Measurements from ENCODE around the gene IGF1R. TPM values are rescaled to one million over a fixed set of nuclear protein-coding genes. Genes with fewer than 3 reads are reported as not detected.

Gene IGF1R
- total RNA-seq, 2 experiments from 2014 or later, result 7.1 to 7.7 TPM

- Mint-ChIP-seq H3K9me3 (no peaks in the 10 kb centered on the region), H3K4me1 (peaks cover 5% of the 10 kb centered on the region), H3K27me3 (no peaks in the 10 kb centered on the region), H3K27ac (no peak overlapping the region), H3K36me3 (ENCODE audit: low read depth) (no peaks in the 10 kb centered on the region), H3K4me3 (no peak overlapping the region)
- ChIA-PET POLR2A (no interaction called here), CTCF (no interaction called here)
- no peak for DNase-seq
Observed at GRCh38 chr15:98933406-98933805, 285.1 kb downstream of the IGF1R start.

- no peaks in the 10 kb centered on the region for H3K9me3 Mint-ChIP-seq
- POLR2A ChIA-PET, result no interaction called here
- DNase-seq, result no peak
- no peaks in the 10 kb centered on the region for H3K27me3 Mint-ChIP-seq
- CTCF ChIA-PET, result no interaction called here
- H3K4me1 Mint-ChIP-seq, result peaks cover 5% of the 10 kb centered on the region
- no peak overlapping the region for H3K4me3 Mint-ChIP-seq
- no peak overlapping the region for H3K27ac Mint-ChIP-seq
- H3K36me3 Mint-ChIP-seq (ENCODE audit: low read depth), result no peaks in the 10 kb centered on the region
Observed at GRCh38 chr15:98935736-98936135, 287.4 kb downstream of the IGF1R start.

- Mint-ChIP-seq H3K27me3 (no peaks in the 10 kb centered on the region), H3K4me3 (no peak overlapping the region), H3K27ac (no peak overlapping the region), H3K4me1 (peaks cover 5% of the 10 kb centered on the region), H3K36me3 (ENCODE audit: low read depth) (no peaks in the 10 kb centered on the region), H3K9me3 (no peaks in the 10 kb centered on the region)
- ChIA-PET CTCF (no interaction called here), POLR2A (no interaction called here)
- no peak for DNase-seq
Observed at GRCh38 chr15:98937413-98938104, 289.2 kb downstream of the IGF1R start.

- H3K27me3 Mint-ChIP-seq, result no peaks in the 10 kb centered on the region
- no peaks in the 10 kb centered on the region for H3K9me3 Mint-ChIP-seq
- no peaks in the 10 kb centered on the region for H3K36me3 Mint-ChIP-seq (ENCODE audit: low read depth)
- DNase-seq, result no peak
- ChIA-PET CTCF (no interaction called here), POLR2A (no interaction called here)
- no peak overlapping the region for H3K4me3 Mint-ChIP-seq
- peaks cover 5% of the 10 kb centered on the region for H3K4me1 Mint-ChIP-seq
- H3K27ac Mint-ChIP-seq, result no peak overlapping the region
Observed at GRCh38 chr15:98938105-98938417, 289.7 kb downstream of the IGF1R start.

GRCh38 chr15:98938799-98939198, 290.5 kb downstream of the IGF1R start:
- Mint-ChIP-seq H3K27me3 (no peaks in the 10 kb centered on the region), H3K9me3 (no peaks in the 10 kb centered on the region), H3K4me1 (peaks cover 5% of the 10 kb centered on the region), H3K4me3 (no peak overlapping the region), H3K36me3 (ENCODE audit: low read depth) (no peaks in the 10 kb centered on the region), H3K27ac (no peak overlapping the region)
- ChIA-PET POLR2A (no interaction called here), CTCF (interaction anchor here (0.6 to 1.0 kb wide), 2 partner anchors 22 to 160 kb away, joined by 3 read pairs; no protein-coding TSS in a partner anchor)
- DNase-seq, result no peak

- ChIA-PET CTCF (interaction anchor here (1.0 kb wide), 1 partner anchor 160 kb away, joined by 3 read pairs; no protein-coding TSS in a partner anchor), POLR2A (no interaction called here)
- no peaks in the 10 kb centered on the region for H3K9me3 Mint-ChIP-seq
Observed at GRCh38 chr15:98939311-98940080, 291.2 kb downstream of the IGF1R start.

GRCh38 chr15:98941595-98942255, 293.4 kb downstream of the IGF1R start:
- DNase-seq, result no peak
- Mint-ChIP-seq H3K4me1 (peaks cover 5% of the 10 kb centered on the region), H3K4me3 (no peak overlapping the region), H3K27me3 (no peaks in the 10 kb centered on the region), H3K27ac (no peak overlapping the region), H3K36me3 (ENCODE audit: low read depth) (no peaks in the 10 kb centered on the region), H3K9me3 (no peaks in the 10 kb centered on the region)
- CTCF ChIA-PET, result no interaction called here
- POLR2A ChIA-PET, result no interaction called here

More at GRCh38 chr15:98939311-98940080, 291.2 kb downstream of the IGF1R start:
- DNase-seq, result no peak
- no peaks in the 10 kb centered on the region for H3K27me3 Mint-ChIP-seq
- H3K4me1 Mint-ChIP-seq, result peaks cover 5% of the 10 kb centered on the region
- no peak overlapping the region for H3K27ac Mint-ChIP-seq
- H3K36me3 Mint-ChIP-seq (ENCODE audit: low read depth), result no peaks in the 10 kb centered on the region
- H3K4me3 Mint-ChIP-seq, result no peak overlapping the region

- ChIA-PET CTCF (no interaction called here), POLR2A (no interaction called here)
- Mint-ChIP-seq H3K27ac (no peak overlapping the region), H3K36me3 (ENCODE audit: low read depth) (no peaks in the 10 kb centered on the region), H3K4me3 (no peak overlapping the region), H3K4me1 (peaks cover 4% of the 10 kb centered on the region), H3K27me3 (no peaks in the 10 kb centered on the region), H3K9me3 (no peaks in the 10 kb centered on the region)
- DNase-seq, result no peak
Observed at GRCh38 chr15:98942431-98942830, 294.1 kb downstream of the IGF1R start.

GRCh38 chr15:98943051-98943508, 294.7 kb downstream of the IGF1R start:
- Mint-ChIP-seq H3K27me3 (no peaks in the 10 kb centered on the region), H3K9me3 (no peaks in the 10 kb centered on the region), H3K4me1 (no peaks in the 10 kb centered on the region), H3K4me3 (no peak overlapping the region), H3K27ac (no peak overlapping the region), H3K36me3 (ENCODE audit: low read depth) (no peaks in the 10 kb centered on the region)
- no peak for DNase-seq
- POLR2A ChIA-PET, result no interaction called here
- CTCF ChIA-PET, result no interaction called here

GRCh38 chr15:98943601-98944151, 295.3 kb downstream of the IGF1R start:
- H3K36me3 Mint-ChIP-seq (ENCODE audit: low read depth), result no peaks in the 10 kb centered on the region
- H3K27ac Mint-ChIP-seq, result no peak overlapping the region
- no peaks in the 10 kb centered on the region for H3K27me3 Mint-ChIP-seq
- H3K4me3 Mint-ChIP-seq, result no peak overlapping the region
- ChIA-PET CTCF (no interaction called here), POLR2A (no interaction called here)
- no peaks in the 10 kb centered on the region for H3K4me1 Mint-ChIP-seq
- no peaks in the 10 kb centered on the region for H3K9me3 Mint-ChIP-seq
- no peak for DNase-seq

GRCh38 chr15:98946301-98947255, 298.2 kb downstream of the IGF1R start:
- H3K27me3 Mint-ChIP-seq, result no peaks in the 10 kb centered on the region
- no peaks in the 10 kb centered on the region for H3K36me3 Mint-ChIP-seq (ENCODE audit: low read depth)
- no peak overlapping the region for H3K4me3 Mint-ChIP-seq
- H3K9me3 Mint-ChIP-seq, result no peaks in the 10 kb centered on the region
- H3K27ac Mint-ChIP-seq, result no peak overlapping the region
- H3K4me1 Mint-ChIP-seq, result no peaks in the 10 kb centered on the region
- no peak for DNase-seq
- POLR2A ChIA-PET, result no interaction called here
- CTCF ChIA-PET, result interaction anchor here (0.9 kb wide), 1 partner anchor 24 kb away, joined by 3 read pairs; no protein-coding TSS in a partner anchor

- no peak overlapping the region for H3K27ac Mint-ChIP-seq
- ChIA-PET CTCF (no interaction called here), POLR2A (no interaction called here)
- no peak for DNase-seq
- H3K27me3 Mint-ChIP-seq, result no peaks in the 10 kb centered on the region
- H3K9me3 Mint-ChIP-seq, result no peaks in the 10 kb centered on the region
- no peaks in the 10 kb centered on the region for H3K36me3 Mint-ChIP-seq (ENCODE audit: low read depth)
- H3K4me1 Mint-ChIP-seq, result peaks cover 16% of the 10 kb centered on the region
- no peak overlapping the region for H3K4me3 Mint-ChIP-seq
Observed at GRCh38 chr15:98948456-98948855, 300.1 kb downstream of the IGF1R start.
